ENCODE results near the gene CCZ1.
"Not testable (repeated sequence)": the region's sequence is repeated elsewhere in the genome, so short reads cannot be mapped to it uniquely, and the experiment has no call there.

DNA sequence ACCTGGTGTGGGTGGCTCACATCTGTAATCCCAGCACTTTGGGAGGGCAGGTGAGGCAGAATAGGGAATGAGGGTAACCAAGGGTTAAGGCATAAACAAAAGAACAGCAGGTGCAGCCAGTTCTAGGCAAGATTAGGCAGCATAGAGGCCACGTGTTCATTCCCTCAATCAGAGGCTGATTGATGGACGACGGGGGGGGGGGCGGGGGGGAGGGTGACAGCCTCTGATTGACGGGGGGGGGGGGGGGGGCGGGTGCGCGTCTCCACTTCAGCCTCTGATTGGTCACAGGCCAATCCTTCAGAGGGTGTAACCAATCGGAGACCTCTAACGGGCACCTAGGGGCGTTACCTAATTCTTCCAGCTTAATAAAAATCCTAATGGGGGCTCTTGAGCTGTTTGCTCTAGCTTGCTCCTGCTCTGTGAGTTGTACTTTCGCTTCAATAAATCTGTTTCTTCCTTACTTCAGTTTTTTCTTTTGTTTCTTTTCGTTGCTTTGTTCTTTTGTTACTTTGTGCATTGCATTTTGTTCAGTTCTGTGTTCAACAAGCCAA, 1.1 kb upstream of the CCZ1 start:
- TF ChIP-seq POLR2A, POLR2AphosphoS5 (IDR thresholded peaks at IDR 0.05; ENCODE audit: low read depth, low read length): not testable (repeated sequence)

Data from GM12892 (cell line).